HepG2 (cell line): ENCODE data around the gene QTRT2.

Source experiments
- ETV6 ChIP-seq: sonication (generic); formaldehyde crosslinking; conservative IDR thresholded peaks from 2 replicates; pipeline ENCODE4 v1.4.0; 2020; ENCODE audit warnings: missing genetic modification reagents
- POLR2A ChIP-seq, 2 experiments: IDR thresholded peaks; 2 replicates each; pipeline ENCODE4 v1.6.1; 2011; ENCODE audit warnings: low read depth in 2 of 2, low read length in 2 of 2, mild to moderate bottlenecking in 1 of 2, moderate library complexity in 1 of 2; ENCODE audit not compliant: insufficient read depth in 1 of 2
- YY1 ChIP-seq: IDR thresholded peaks from 2 replicates; pipeline ENCODE4 v1.6.1; 2011; ENCODE audit warnings: low read length, low read depth, moderate library complexity, mild to moderate bottlenecking; ENCODE audit not compliant: insufficient read depth, insufficient replicate concordance
- ZNF549 ChIP-seq: sonication (generic); formaldehyde crosslinking; IDR thresholded peaks from 2 replicates; pipeline ENCODE4 v1.5.0; 2020; ENCODE audit warnings: missing genetic modification reagents

- no peak for TF ChIP-seq POLR2A (IDR thresholded peaks at IDR 0.05; ENCODE audit: insufficient read depth in 1 of 2, low read depth in 2 of 2, low read length in 2 of 2)
- TF ChIP-seq ETV6 (CRISPR knock-in tag) = no peak
- TF ChIP-seq ZNF549 (CRISPR knock-in tag) = no peak
- TF ChIP-seq YY1 = no peak
Observed at GRCh38 chr3:114122027-114122709, 65.6 kb downstream of the QTRT2 start.
